OCI-LY7 (cell line): ENCODE results near the gene ATP5MC2. TPM values are rescaled to one million over a fixed set of nuclear protein-coding genes. Genes with fewer than 3 reads are reported as not detected.
A peak's percentile ranks its signal among the peaks of the same experiment; 100 is the strongest.

Experiments
- BruUV-seq: library from RNA; stranded (reverse); fragments of 400-500 nt; replicated peaks from 2 replicates; lab custom pipeline; 2021; lab: Mats Ljungman, UMichigan
- CTCF ChIA-PET: fragments of 300-600 bp; sonication (Branson Sonifier 250); formaldehyde crosslinking; loops from one replicate; lab custom pipeline; 2022; ENCODE audit warnings: antibody characterized with exemption; ENCODE audit not compliant: unreplicated experiment; lab: Charles Lee
- POLR2A ChIA-PET: fragments of 300-600 bp; sonication (Branson Sonifier 250); formaldehyde crosslinking; loops from one replicate; lab custom pipeline; 2022; ENCODE audit warnings: antibody characterized with exemption; lab: Charles Lee
- DNase-seq: peaks from one replicate; pipeline ENCODE4 v3.0.0-alpha.2; 2015; ENCODE audit warnings: low spot score
- H2AFZ ChIP-seq: fragments of 200-600 bp; sonication (generic), shearing (Covaris generic); 2 replicates; pipeline ENCODE4 v1.6.1; 2014; ENCODE audit warnings: mild to moderate bottlenecking, antibody characterized with exemption, low read length, moderate library complexity
- H3K27ac ChIP-seq: fragments of 200-600 bp; sonication (generic); 2 replicates; pipeline ENCODE4 v1.5.1; 2014; ENCODE audit warnings: mixed run types, low read depth, mild to moderate bottlenecking, moderate library complexity, low read length, inconsistent platforms; ENCODE audit not compliant: poor library complexity, severe bottlenecking
- H3K36me3 ChIP-seq: fragments of 200-600 bp; sonication (generic); 2 replicates; pipeline ENCODE4 v1.6.1; 2014; ENCODE audit warnings: mild to moderate bottlenecking, antibody characterized with exemption, low read length, moderate library complexity, mixed read lengths; ENCODE audit not compliant: insufficient read depth
- H3K4me1 ChIP-seq: fragments of 200-600 bp; sonication (generic); 2 replicates; pipeline ENCODE4 v1.5.1; 2014; ENCODE audit warnings: mild to moderate bottlenecking, low read length; ENCODE audit not compliant: insufficient read depth, poor library complexity, severe bottlenecking
- H3K4me2 ChIP-seq: fragments of 200-600 bp; sonication (generic); 2 replicates; pipeline ENCODE4 v1.6.1; 2014; ENCODE audit warnings: mild to moderate bottlenecking, low read length
- H3K4me3 ChIP-seq: fragments of 200-600 bp; sonication (generic); 2 replicates; pipeline ENCODE4 v1.5.1; 2014; ENCODE audit warnings: mild to moderate bottlenecking, low read depth, low read length; ENCODE audit not compliant: poor library complexity, severe bottlenecking
- H3K79me2 ChIP-seq: fragments of 200-600 bp; sonication (generic); 2 replicates; pipeline ENCODE4 v1.6.1; 2016; ENCODE audit warnings: low read depth, mild to moderate bottlenecking, low read length, moderate library complexity, mixed read lengths; ENCODE audit not compliant: insufficient read depth
- H3K9me2 ChIP-seq: fragments of 200-600 bp; sonication (generic); 2 replicates; pipeline ENCODE4 v1.6.1; 2016; ENCODE audit warnings: mild to moderate bottlenecking, low read length, mixed read lengths; ENCODE audit not compliant: insufficient read depth
- H3K9me3 ChIP-seq: fragments of 200-600 bp; sonication (generic); 2 replicates; pipeline ENCODE4 v1.6.1; 2014; ENCODE audit warnings: mild to moderate bottlenecking, mixed run types, low read length, mixed read lengths
- H4K20me1 ChIP-seq: fragments of 200-600 bp; sonication (generic); 2 replicates; pipeline ENCODE4 v1.6.1; 2014; ENCODE audit warnings: mild to moderate bottlenecking, antibody characterized with exemption, low read length, moderate library complexity, mixed read lengths; ENCODE audit not compliant: insufficient read depth
- CTCF ChIP-seq: fragments of 200-600 bp; sonication (generic); conservative IDR thresholded peaks from 2 replicates; pipeline ENCODE4 v1.5.1; 2014; ENCODE audit warnings: mild to moderate bottlenecking, antibody characterized with exemption, low read length, moderate library complexity, mixed read lengths
- EZH2phosphoT487 ChIP-seq: fragments of 200-600 bp; sonication (generic); IDR thresholded peaks from 2 replicates; pipeline ENCODE4 v1.6.1; 2018; ENCODE audit warnings: low read depth, borderline replicate concordance, mild to moderate bottlenecking, mixed run types, antibody characterized with exemption, low read length, moderate library complexity, mixed read lengths
- intact Hi-C: fragments of 100-400 bp; cut with micrococcal nuclease; formaldehyde crosslinking; loops from one replicate; pipeline ENCODE4 v1.10.0; 2022; ENCODE audit not compliant: unreplicated experiment
- total RNA-seq, 2 experiments: library from RNA; depleted of rRNA in 1 of 2; stranded (reverse); fragments of >200 nt in 1 of 2; shearing (Covaris generic) in 1 of 2; gene quantifications; 2 replicates each; pipeline ENCODE4 v1.2.3, GENCODE V29; 2014 to 2022

The ATP5MC2 gene
- total RNA-seq, 2 experiments from 2014 or later = 374 to 500 TPM

GRCh38 chr12:53625946-53626701 lies 49.8 kb downstream of the ATP5MC2 start, which contains the start of gene ATF7:
TSS of gene ATF7 (minus strand) at chr12:53626382. CDS start at chr12:53601000, 25,382 bp downstream.
- Histone ChIP-seq H3K27ac (peak within 1 kb of the TSS; percentile 43), H3K36me3 (no peaks in the 10 kb centered on the region), H2AFZ (peak within 1 kb of the TSS; percentile 89), H3K79me2 (peaks cover 40% of the 10 kb centered on the region), H3K9me3 (no peaks in the 10 kb centered on the region), H3K4me2 (peak within 1 kb of the TSS; percentile 97), H3K4me3 (peak within 1 kb of the TSS; percentile 90), H3K9me2 (no peaks in the 10 kb centered on the region), H3K4me1 (peaks cover 29% of the 10 kb centered on the region), H4K20me1 (no peaks in the 10 kb centered on the region)
- TF ChIP-seq CTCF = no peak
- no peak for TF ChIP-seq EZH2phosphoT487
- no TSS peak for BruUV-seq
- intact Hi-C loops = loop anchor here (2.0 to 5.0 kb wide), 3 partner anchors 51 to 244 kb away; partner anchors contain the start of genes ATP5MC2, CISTR and SP1
- POLR2A ChIA-PET = interaction anchor here (0.7 to 1.6 kb wide), 10 partner anchors 9 to 159 kb away, joined by 3 to 7 read pairs (median 4); partner anchors contain the start of gene TARBP2
- peak; percentile 98 for DNase-seq
- CTCF ChIA-PET = interaction anchor here (0.5 to 1.5 kb wide), 2 partner anchors 50 to 699 kb away, joined by 4 to 5 read pairs; partner anchors contain the start of genes ATP5MC2 and COPZ1

- Histone ChIP-seq H3K9me3 (no peaks in the 10 kb centered on the region), H3K4me2 (peak overlapping the region; percentile 97), H2AFZ (peak overlapping the region; percentile 33; the same call in 1 of the 2 replicates), H3K9me2 (no peaks in the 10 kb centered on the region), H3K79me2 (peaks cover 46% of the 10 kb centered on the region), H4K20me1 (no peaks in the 10 kb centered on the region), H3K27ac (peak overlapping the region; percentile 35), H3K36me3 (no peaks in the 10 kb centered on the region), H3K4me1 (peaks cover 29% of the 10 kb centered on the region), H3K4me3 (peak overlapping the region; percentile 90)
- POLR2A ChIA-PET = interaction anchor here (0.7 to 1.6 kb wide), 9 partner anchors 8 to 158 kb away, joined by 3 to 7 read pairs (median 4); partner anchors contain the start of gene TARBP2
- DNase-seq = no peak
- intact Hi-C loops = loop anchor here (5.0 kb wide), 2 partner anchors 127 to 243 kb away; partner anchors contain the start of genes CISTR and SP1
- no peak for TF ChIP-seq EZH2phosphoT487
- TF ChIP-seq CTCF = no peak
- CTCF ChIA-PET = interaction anchor here (0.5 to 1.5 kb wide), 2 partner anchors 50 to 699 kb away, joined by 4 to 5 read pairs; partner anchors contain the start of genes ATP5MC2 and COPZ1
- TSS peak; percentile 52 for BruUV-seq
Measured at GRCh38 chr12:53625373-53625945, 50.4 kb downstream of the ATP5MC2 start.
